Spleen (tissue), 7 donors: ENCODE measurements around the gene VAMP8.

Experiments used
- CTCF ChIP-seq, 11 experiments: fragments of 200-600 bp in 7 of 11; fragments of 450-650 bp in 4 of 11; sonication (generic) in 4 of 11; IDR thresholded peaks in 8 of 11; conservative IDR thresholded peaks in 3 of 11; 1 replicate in 7 of 11; 2 replicates in 4 of 11; pipeline versions ENCODE4 v1.4.0 to v1.8.0; 2016 to 2021; ENCODE audit warnings: antibody characterized with exemption in 11 of 11, inconsistent platforms in 4 of 11, mild to moderate bottlenecking in 1 of 11
- POLR2A ChIP-seq, 3 donors: fragments of 450-650 bp; IDR thresholded peaks; one replicate each; pipeline ENCODE4 v1.5.1; 2017; ENCODE audit warnings: antibody characterized with exemption in 3 of 3, mild to moderate bottlenecking in 1 of 3
- POLR2AphosphoS5 ChIP-seq, 3 donors: sonication (generic); formaldehyde crosslinking; IDR thresholded peaks; one replicate each; pipeline ENCODE4 v1.5.1; 2017; ENCODE audit warnings: antibody characterized with exemption in 3 of 3
- donor health status: DM: no; HTN: no; CAD: no; lungs with moderate emphysema.
- donor health status: DM: no; HTN: no; CAD: no.
- donor health status: DM: no; HTN: no; CAD: no.

- no peak for TF ChIP-seq CTCF (IDR thresholded peaks at IDR 0.05 in 8 of 11, conservative IDR thresholded peaks at IDR 0.05 in 3 of 11)
- no peak for TF ChIP-seq POLR2A (IDR thresholded peaks at IDR 0.05)
- TF ChIP-seq POLR2AphosphoS5 (IDR thresholded peaks at IDR 0.05), result no peak
Observed at GRCh38 chr2:85580206-85580605, 2.8 kb downstream of the VAMP8 start.
